Ramos (cell line): Measurements from ENCODE around the gene ETFA.

Source experiments
- in situ Hi-C: fragments of 300-500 bp; cut with MboI; formaldehyde crosslinking; loops from one replicate; pipeline ENCODE4 v1.14.3; 2022; ENCODE audit warnings: low sequenced_read_pairs; ENCODE audit not compliant: unreplicated experiment

The ETFA gene

GRCh38 chr15:76311100-76311953 lies at the start of gene ETFA:
Gene ETFA (minus strand): TSS chr15:76311469. CDS start chr15:76311388, 81 bp downstream.
- in situ Hi-C loops: no loop called here

- in situ Hi-C loops: no loop called here
These were observed 49.1 kb upstream of the ETFA start for GRCh38 chr15:76360416-76360815.

- in situ Hi-C loops: no loop called here
These were observed 47.9 kb upstream of the ETFA start for GRCh38 chr15:76359152-76359551.

- in situ Hi-C loops: no loop called here
These were observed 47.2 kb upstream of the ETFA start for GRCh38 chr15:76358453-76358852.

GRCh38 chr15:76354823-76355440 lies 43.7 kb upstream of the ETFA start:
- in situ Hi-C loops: no loop called here

- in situ Hi-C loops: no loop called here
These were observed 42.6 kb upstream of the ETFA start for GRCh38 chr15:76353903-76354302.

- in situ Hi-C loops: no loop called here
These were observed 41.8 kb upstream of the ETFA start for GRCh38 chr15:76353023-76353577.

GRCh38 chr15:76349301-76350070 lies 38.2 kb upstream of the ETFA start:
- in situ Hi-C loops: no loop called here

- in situ Hi-C loops: no loop called here
These were observed 36.3 kb upstream of the ETFA start for GRCh38 chr15:76347482-76348055.

GRCh38 chr15:76346669-76347481 lies 35.6 kb upstream of the ETFA start:
- in situ Hi-C loops: no loop called here

GRCh38 chr15:76345880-76346668 lies 34.8 kb upstream of the ETFA start:
- in situ Hi-C loops: no loop called here

GRCh38 chr15:76345583-76345879 lies 34.3 kb upstream of the ETFA start:
- in situ Hi-C loops: no loop called here

GRCh38 chr15:76344893-76345582 lies 33.8 kb upstream of the ETFA start:
- in situ Hi-C loops: no loop called here

- in situ Hi-C loops: no loop called here
These were observed 32.2 kb upstream of the ETFA start for GRCh38 chr15:76343313-76343996.

GRCh38 chr15:76342382-76343201 lies 31.3 kb upstream of the ETFA start:
- in situ Hi-C loops: no loop called here

GRCh38 chr15:76342058-76342381 lies 30.8 kb upstream of the ETFA start:
- in situ Hi-C loops: no loop called here

GRCh38 chr15:76341366-76342057 lies 30.2 kb upstream of the ETFA start:
- in situ Hi-C loops: no loop called here
